AG04449 (cell line): Measurements from ENCODE around the gene ARHGEF11.

Source experiments
- CTCF ChIA-PET: fragments of 350-600 bp; formaldehyde crosslinking; extraction: SDS; loops from one replicate; lab custom pipeline; 2021; ENCODE audit warnings: antibody characterized with exemption; lab: Yijun Ruan, JAX
- POLR2A ChIA-PET: fragments of 400-600, 350-600 bp; formaldehyde crosslinking; extraction: SDS; loops from one replicate; lab custom pipeline; 2020; ENCODE audit warnings: antibody characterized with exemption, inconsistent platforms; lab: Yijun Ruan, JAX
- DNase-seq: peaks from one replicate; pipeline ENCODE4 v3.0.0-alpha.2; 2010; ENCODE audit warnings: low read depth, low spot score
- H3K4me3 ChIP-seq: 2 replicates; pipeline ENCODE4 v1.5.1; 2011; ENCODE audit warnings: low read depth, mild to moderate bottlenecking, control low read depth, low read length
- TF ChIP-seq, protein P1 (sequence below): IDR thresholded peaks from one replicate; pipeline ENCODE4 v1.5.1; 2011; ENCODE audit warnings: mild to moderate bottlenecking, moderate library complexity, low read length, control low read depth, inconsistent platforms; ENCODE audit not compliant: insufficient read depth; ENCODE audit errors: missing control alignments

ARHGEF11 gene

DNA sequence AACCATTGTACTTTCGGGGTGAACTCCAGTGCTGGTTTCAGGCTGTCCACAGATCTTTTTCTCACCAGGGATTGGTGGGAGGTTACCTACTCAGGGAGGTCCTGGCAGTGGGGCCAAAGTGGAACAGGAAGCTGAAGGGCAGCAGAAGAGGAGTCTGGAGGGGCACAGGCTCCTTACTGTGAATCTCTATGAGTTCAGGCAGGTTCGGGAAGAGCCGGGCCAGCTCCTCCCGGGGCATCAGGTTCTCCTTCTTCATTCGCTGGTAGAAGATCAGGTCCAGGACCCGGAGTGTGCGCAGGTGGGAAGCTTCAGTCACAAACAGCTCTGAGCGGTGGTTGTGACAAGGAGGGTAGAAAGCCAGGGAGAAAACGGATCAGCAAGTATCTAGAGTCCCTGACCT is 98.4 kb downstream of the ARHGEF11 start:
- DNase-seq, result no peak
- H3K4me3 ChIP-seq, result no peak overlapping the region
- POLR2A ChIA-PET, result interaction anchor here (0.6 kb wide), 1 partner anchor 32 kb away, joined by 3 read pairs; no protein-coding TSS in a partner anchor
- TF ChIP-seq, protein P1, sequence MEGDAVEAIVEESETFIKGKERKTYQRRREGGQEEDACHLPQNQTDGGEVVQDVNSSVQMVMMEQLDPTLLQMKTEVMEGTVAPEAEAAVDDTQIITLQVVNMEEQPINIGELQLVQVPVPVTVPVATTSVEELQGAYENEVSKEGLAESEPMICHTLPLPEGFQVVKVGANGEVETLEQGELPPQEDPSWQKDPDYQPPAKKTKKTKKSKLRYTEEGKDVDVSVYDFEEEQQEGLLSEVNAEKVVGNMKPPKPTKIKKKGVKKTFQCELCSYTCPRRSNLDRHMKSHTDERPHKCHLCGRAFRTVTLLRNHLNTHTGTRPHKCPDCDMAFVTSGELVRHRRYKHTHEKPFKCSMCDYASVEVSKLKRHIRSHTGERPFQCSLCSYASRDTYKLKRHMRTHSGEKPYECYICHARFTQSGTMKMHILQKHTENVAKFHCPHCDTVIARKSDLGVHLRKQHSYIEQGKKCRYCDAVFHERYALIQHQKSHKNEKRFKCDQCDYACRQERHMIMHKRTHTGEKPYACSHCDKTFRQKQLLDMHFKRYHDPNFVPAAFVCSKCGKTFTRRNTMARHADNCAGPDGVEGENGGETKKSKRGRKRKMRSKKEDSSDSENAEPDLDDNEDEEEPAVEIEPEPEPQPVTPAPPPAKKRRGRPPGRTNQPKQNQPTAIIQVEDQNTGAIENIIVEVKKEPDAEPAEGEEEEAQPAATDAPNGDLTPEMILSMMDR, result no peak
- CTCF ChIA-PET, result interaction anchor here (0.6 to 1.8 kb wide), 2 partner anchors 10 to 20 kb away, joined by 3 to 5 read pairs; no protein-coding TSS in a partner anchor

DNA sequence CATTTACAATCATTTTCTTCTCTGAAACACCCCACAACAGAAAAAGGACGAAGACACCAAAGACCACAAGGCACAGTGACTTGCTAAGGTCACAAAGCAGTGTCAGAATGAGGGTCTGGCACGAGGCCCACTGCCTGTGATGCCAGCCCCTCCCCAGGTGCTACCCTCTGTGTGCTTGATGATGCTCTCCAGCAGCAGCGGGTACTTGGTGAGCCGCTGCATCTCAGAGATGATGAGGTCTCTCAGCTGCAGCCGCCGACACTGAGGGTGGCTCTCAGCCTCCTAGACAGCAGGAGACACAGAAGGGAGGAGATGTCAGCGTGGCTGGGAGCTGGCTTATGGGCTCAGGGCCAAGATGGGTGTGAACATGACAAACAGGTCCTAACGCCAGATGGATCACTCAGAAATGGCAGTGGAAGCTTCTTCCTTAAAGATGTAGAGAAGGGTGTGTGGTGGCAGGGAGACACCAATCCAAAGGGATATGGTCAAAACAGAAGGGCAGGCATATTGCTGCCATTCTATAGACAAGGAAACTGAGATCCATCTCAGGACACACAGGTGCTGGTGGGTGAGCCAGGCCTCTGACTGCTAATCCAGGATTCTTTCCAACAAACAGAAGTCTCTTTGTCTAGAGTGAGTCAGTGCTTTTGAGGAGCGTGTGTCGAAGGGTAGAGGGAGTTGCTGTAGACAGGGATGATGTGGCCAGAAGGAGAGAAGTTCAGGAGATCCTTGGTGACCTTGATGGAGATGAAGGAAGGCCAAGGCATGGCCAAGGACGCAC is 99.5 kb downstream of the ARHGEF11 start:
- H3K4me3 ChIP-seq, result no peak overlapping the region
- CTCF ChIA-PET, result interaction anchor here (1.4 to 1.8 kb wide), 2 partner anchors 12 to 19 kb away, joined by 3 to 5 read pairs; no protein-coding TSS in a partner anchor
- POLR2A ChIA-PET, result no interaction called here
- DNase-seq, result no peak
- TF ChIP-seq, protein P1, result no peak

DNA sequence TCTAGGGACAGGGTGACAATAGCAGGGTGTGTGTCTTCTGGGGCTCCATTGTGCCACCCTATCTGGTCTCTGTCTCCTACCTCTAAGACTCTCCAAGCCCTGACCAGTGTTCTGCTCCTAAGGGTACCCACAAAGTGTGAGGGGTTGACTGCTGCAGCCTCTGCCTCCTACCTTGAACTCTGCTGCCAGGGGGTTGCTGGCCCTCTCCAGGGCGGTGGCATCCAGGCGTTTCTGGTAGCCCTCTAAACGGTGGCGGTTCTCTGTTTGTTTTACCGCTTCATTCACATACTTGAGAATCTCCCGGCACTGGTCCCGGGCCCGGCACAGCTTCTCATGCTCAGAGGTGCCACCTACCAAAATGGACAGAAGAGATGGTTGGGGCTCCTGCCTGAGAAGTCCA is 100.7 kb downstream of the ARHGEF11 start:
- ChIA-PET POLR2A (no interaction called here), CTCF (interaction anchor here (1.4 kb wide), 1 partner anchor 10 kb away, joined by 3 read pairs; no protein-coding TSS in a partner anchor)
- no peak for DNase-seq
- TF ChIP-seq, protein P1, result no peak
- no peak overlapping the region for H3K4me3 ChIP-seq

DNA sequence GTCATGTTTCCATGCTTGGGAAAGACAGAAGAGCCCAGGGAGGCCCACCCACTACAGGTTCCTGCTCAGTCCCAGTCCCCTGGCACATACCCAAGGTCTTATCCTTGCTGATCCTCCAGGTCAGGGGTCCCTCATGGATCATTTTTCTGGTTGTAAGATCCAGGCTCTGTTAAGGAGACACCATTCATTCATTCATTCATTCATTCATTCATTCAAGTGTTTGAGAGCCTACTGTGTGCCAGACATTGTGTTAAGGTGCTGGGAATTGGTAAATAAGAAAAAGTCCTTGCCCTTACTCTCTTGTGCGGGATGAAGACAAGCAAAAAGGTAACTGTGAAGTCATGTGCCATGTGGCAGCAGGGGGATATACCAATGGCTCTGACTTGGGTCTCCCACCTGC is 101.3 kb downstream of the ARHGEF11 start:
- DNase-seq, result no peak
- no peak overlapping the region for H3K4me3 ChIP-seq
- TF ChIP-seq, protein P1, result no peak
- ChIA-PET CTCF (interaction anchor here (1.4 to 4.5 kb wide), 2 partner anchors 10 to 17 kb away, joined by 3 to 20 read pairs; no protein-coding TSS in a partner anchor), POLR2A (no interaction called here)

DNA sequence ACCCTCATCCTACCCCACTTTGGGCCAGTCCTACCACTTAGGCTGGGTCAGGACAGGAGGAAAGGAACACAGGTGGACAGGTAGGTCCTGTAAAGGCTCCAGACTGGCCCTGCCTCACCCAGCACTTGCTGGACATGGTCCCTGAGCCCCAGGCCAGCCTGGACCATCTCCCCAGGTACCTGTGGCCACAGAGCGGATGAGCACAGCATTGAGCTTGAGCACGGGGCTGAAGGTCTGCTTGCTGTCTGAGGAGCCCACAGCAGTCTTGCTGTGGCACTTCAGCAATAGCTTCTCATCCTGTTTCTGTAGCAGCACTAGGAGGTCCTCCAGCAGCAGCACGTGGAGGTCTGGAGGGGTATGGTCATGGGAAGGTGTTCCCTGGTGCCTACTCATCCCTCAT is 101.8 kb downstream of the ARHGEF11 start:
- ChIA-PET POLR2A (no interaction called here), CTCF (interaction anchor here (4.5 kb wide), 1 partner anchor 16 kb away, joined by 20 read pairs; no protein-coding TSS in a partner anchor)
- TF ChIP-seq, protein P1, result no peak
- H3K4me3 ChIP-seq, result no peak overlapping the region
- DNase-seq, result no peak

DNA sequence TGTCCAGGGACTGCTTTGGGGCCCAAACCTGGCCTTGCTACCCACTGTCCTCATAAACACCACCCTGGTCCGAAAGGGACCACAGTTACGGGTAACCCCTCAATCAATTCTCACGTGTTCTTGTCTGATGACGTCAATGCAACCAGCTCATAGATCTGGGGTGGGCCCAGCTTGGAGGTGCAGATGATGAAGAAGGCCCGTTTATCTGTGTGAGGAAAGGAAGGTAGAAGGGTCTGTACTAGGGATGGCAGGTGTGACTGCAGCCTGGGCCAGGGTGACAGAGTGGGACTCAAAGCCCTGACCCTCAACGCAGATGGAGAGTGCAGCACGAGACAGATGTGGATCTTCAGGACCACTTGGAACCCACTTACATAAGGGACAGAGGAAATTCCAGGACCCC is 103.0 kb downstream of the ARHGEF11 start:
- DNase-seq, result no peak
- no peak overlapping the region for H3K4me3 ChIP-seq
- ChIA-PET CTCF (interaction anchor here (4.5 kb wide), 1 partner anchor 15 kb away, joined by 20 read pairs; no protein-coding TSS in a partner anchor), POLR2A (no interaction called here)
- TF ChIP-seq, protein P1, result no peak
